Omental fat pad (tissue), 4 donors: ENCODE results near the gene ASIC1. TPM values are rescaled to one million over a fixed set of nuclear protein-coding genes. Genes with fewer than 3 reads are reported as not detected.

Experiments used
- ATAC-seq: fragments of 150-250 bp; one replicate; pipeline ENCODE4 v1.9.1; 2016; ENCODE audit warnings: mild to moderate bottlenecking, moderate library complexity; ENCODE audit not compliant: low FRiP score
- DNase-seq: peaks from one replicate; pipeline ENCODE4 v3.0.0-alpha.2; 2019; ENCODE audit warnings: low spot score
- total RNA-seq, 4 donors: library from RNA; depleted of rRNA; stranded (reverse); fragments of >200 nt; gene quantifications; one replicate each; pipeline ENCODE4 v1.1.0, GENCODE V29; 2016
- TF ChIP-seq, protein P1 (sequence below), 3 donors: fragments of 450-650 bp; IDR thresholded peaks; one replicate each; pipeline ENCODE4 v1.5.1; 2016 to 2017; ENCODE audit warnings: antibody characterized with exemption in 3 of 3, mild to moderate bottlenecking in 3 of 3, moderate library complexity in 2 of 3

ASIC1 gene
- total RNA-seq, 4 donors from 2014 or later, result 0.69 to 3.8 (median 1.4) TPM

GRCh38 chr12:50101663-50102062, 44.3 kb downstream of the ASIC1 start:
- no peak for DNase-seq
- TF ChIP-seq, protein P1, sequence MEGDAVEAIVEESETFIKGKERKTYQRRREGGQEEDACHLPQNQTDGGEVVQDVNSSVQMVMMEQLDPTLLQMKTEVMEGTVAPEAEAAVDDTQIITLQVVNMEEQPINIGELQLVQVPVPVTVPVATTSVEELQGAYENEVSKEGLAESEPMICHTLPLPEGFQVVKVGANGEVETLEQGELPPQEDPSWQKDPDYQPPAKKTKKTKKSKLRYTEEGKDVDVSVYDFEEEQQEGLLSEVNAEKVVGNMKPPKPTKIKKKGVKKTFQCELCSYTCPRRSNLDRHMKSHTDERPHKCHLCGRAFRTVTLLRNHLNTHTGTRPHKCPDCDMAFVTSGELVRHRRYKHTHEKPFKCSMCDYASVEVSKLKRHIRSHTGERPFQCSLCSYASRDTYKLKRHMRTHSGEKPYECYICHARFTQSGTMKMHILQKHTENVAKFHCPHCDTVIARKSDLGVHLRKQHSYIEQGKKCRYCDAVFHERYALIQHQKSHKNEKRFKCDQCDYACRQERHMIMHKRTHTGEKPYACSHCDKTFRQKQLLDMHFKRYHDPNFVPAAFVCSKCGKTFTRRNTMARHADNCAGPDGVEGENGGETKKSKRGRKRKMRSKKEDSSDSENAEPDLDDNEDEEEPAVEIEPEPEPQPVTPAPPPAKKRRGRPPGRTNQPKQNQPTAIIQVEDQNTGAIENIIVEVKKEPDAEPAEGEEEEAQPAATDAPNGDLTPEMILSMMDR (IDR thresholded peaks at IDR 0.05), result no peak
- ATAC-seq, result no peak

- TF ChIP-seq, protein P1 (IDR thresholded peaks at IDR 0.05), result no peak
- DNase-seq (no peak), ATAC-seq (no peak)
Observed at GRCh38 chr12:50102131-50102531, 44.7 kb downstream of the ASIC1 start.

GRCh38 chr12:50102646-50103309, 45.4 kb downstream of the ASIC1 start:
- DNase-seq, result no peak
- ATAC-seq, result peak; percentile 41
- TF ChIP-seq, protein P1 (IDR thresholded peaks at IDR 0.05), result no peak

DNA sequence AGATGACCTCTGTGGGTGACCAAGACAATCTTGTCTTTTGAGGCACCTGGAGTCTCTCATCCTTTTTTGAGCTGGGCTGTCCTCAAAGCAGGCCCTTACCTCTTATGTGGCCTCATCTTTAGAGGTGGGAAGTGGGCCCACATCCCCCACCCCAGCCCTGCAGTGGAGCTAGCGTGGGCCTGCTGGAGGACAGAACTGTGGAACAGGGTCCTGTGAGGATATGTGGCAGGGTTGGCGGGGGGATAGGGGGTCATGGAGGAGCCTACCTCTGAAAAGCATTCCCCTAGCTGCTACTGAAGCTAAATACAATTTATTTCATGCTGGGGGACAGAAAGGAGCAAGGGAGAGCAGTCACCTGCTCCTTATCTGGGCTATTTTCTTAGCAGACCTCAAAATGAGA, 46.0 kb downstream of the ASIC1 start:
- TF ChIP-seq, protein P1 (IDR thresholded peaks at IDR 0.05), result no peak
- ATAC-seq, result no peak
- DNase-seq, result no peak

GRCh38 chr12:50103767-50104321, 46.4 kb downstream of the ASIC1 start, which contains the start of gene GPD1:
GPD1 (plus strand) TSS chr12:50104008; CDS start chr12:50104051, 43 bp downstream.
- ATAC-seq (peak; percentile 79), DNase-seq (no peak)
- TF ChIP-seq, protein P1 (IDR thresholded peaks at IDR 0.05), result no peak

- TF ChIP-seq, protein P1 (IDR thresholded peaks at IDR 0.05), result no peak
- no peak for ATAC-seq
- no peak for DNase-seq
Observed at GRCh38 chr12:50104417-50105366, 47.3 kb downstream of the ASIC1 start.
